CD4-positive, alpha-beta T cell (primary cell): ENCODE measurements around the gene GAP43. TPM values are rescaled to one million over a fixed set of nuclear protein-coding genes. Genes with fewer than 3 reads are reported as not detected.

Source experiments
- ATAC-seq: fragments of 200-7000 bp; cut with Tn5 transposase; one replicate; pipeline ENCODE4 v1.10.0; 2022; ENCODE audit warnings: mild to moderate bottlenecking; ENCODE audit not compliant: poor library complexity
- CTCF ChIA-PET: fragments of 350-600 bp; sonication (Branson Sonifier 250); formaldehyde crosslinking; loops from one replicate; lab custom pipeline; 2021; ENCODE audit warnings: antibody characterized with exemption, inconsistent platforms; lab: Charles Lee
- POLR2A ChIA-PET: fragments of 350-600 bp; sonication (Branson Sonifier 250); formaldehyde crosslinking; loops from one replicate; lab custom pipeline; 2021; ENCODE audit warnings: antibody characterized with exemption, inconsistent platforms; lab: Charles Lee
- DNase-seq, 14 experiments: peaks; one replicate each; pipeline ENCODE4 v3.0.0-alpha.2; 2013 to 2020; ENCODE audit warnings: mixed read lengths in 2 of 14
- H3K27ac ChIP-seq, 2 donors: one replicate each; pipeline versions ENCODE4 v1.5.1 to v1.7.0; 2013; ENCODE audit warnings: low read length in 2 of 2, low read depth in 1 of 2, mild to moderate bottlenecking in 1 of 2
- H3K27me3 ChIP-seq, 2 experiments: 1 replicate in 1 of 2; 2 replicates in 1 of 2; pipeline versions ENCODE4 v1.6.1 to v1.7.0; 2013; ENCODE audit warnings: low read length in 2 of 2, control low read depth in 1 of 2, mild to moderate bottlenecking in 1 of 2, moderate library complexity in 1 of 2; ENCODE audit not compliant: insufficient read depth in 2 of 2, control insufficient read depth in 1 of 2
- H3K36me3 ChIP-seq: one replicate; pipeline ENCODE4 v1.6.1; 2013; ENCODE audit warnings: low read length, control low read depth; ENCODE audit not compliant: insufficient read depth
- H3K4me1 ChIP-seq: one replicate; pipeline ENCODE4 v1.6.1; 2013; ENCODE audit warnings: low read length, control low read depth; ENCODE audit not compliant: insufficient read depth
- H3K4me3 ChIP-seq: one replicate; pipeline ENCODE4 v1.5.1; 2013; ENCODE audit warnings: mild to moderate bottlenecking, low read length, moderate library complexity
- H3K9me3 ChIP-seq, 2 experiments: 1 replicate in 1 of 2; 2 replicates in 1 of 2; pipeline versions ENCODE4 v1.6.1 to v1.7.0; 2013; ENCODE audit warnings: low read length in 2 of 2, mild to moderate bottlenecking in 2 of 2, control low read depth in 1 of 2, moderate library complexity in 1 of 2; ENCODE audit not compliant: control insufficient read depth in 1 of 2, insufficient read depth in 1 of 2
- H3K27ac Mint-ChIP-seq: one replicate; pipeline ENCODE4 v1.8.0; 2020; ENCODE audit warnings: mixed read lengths
- H3K27me3 Mint-ChIP-seq: one replicate; pipeline ENCODE4 v1.8.0; 2021; ENCODE audit warnings: mixed read lengths
- H3K36me3 Mint-ChIP-seq: one replicate; pipeline ENCODE4 v1.8.0; 2021; ENCODE audit warnings: low read depth, mixed read lengths
- H3K4me1 Mint-ChIP-seq: one replicate; pipeline ENCODE4 v1.8.0; 2021; ENCODE audit warnings: low read depth, mixed read lengths
- H3K4me3 Mint-ChIP-seq: one replicate; pipeline ENCODE4 v1.8.0; 2020; ENCODE audit warnings: mild to moderate bottlenecking, mixed read lengths
- H3K9me3 Mint-ChIP-seq: one replicate; pipeline ENCODE4 v1.8.0; 2020; ENCODE audit warnings: mixed read lengths
- CTCF ChIP-seq: fragments of 200-600 bp; IDR thresholded peaks from one replicate; pipeline ENCODE4 v1.8.0; 2022; ENCODE audit warnings: antibody characterized with exemption, mild to moderate bottlenecking
- intact Hi-C, 2 experiments: fragments of 100-400 bp; cut with DNase I in 1 of 2; cut with micrococcal nuclease in 1 of 2; formaldehyde crosslinking; loops; one replicate each; pipeline versions ENCODE4 v1.15.1 to v1.9.0; 2023 to 2025; cut with DNase I, micrococcal nuclease
- total RNA-seq, 174 experiments: library from RNA in 2 of 174; stranded (reverse) in 2 of 174; gene quantifications; one replicate each; pipeline ENCODE4 v1.2.3 and lab custom pipeline; 2021 to 2026

The GAP43 gene
- total RNA-seq, 2 experiments from 2014 or later = not detected

GRCh38 chr3:115691964-115692363 lies 68.7 kb downstream of the GAP43 start:
- DNase-seq (no peak), ATAC-seq (no peak)
- no peak for TF ChIP-seq CTCF
- Histone ChIP-seq H3K4me3 (no peak overlapping the region), H3K9me3 (no peaks in the 10 kb centered on the region), H3K4me1 (no peaks in the 10 kb centered on the region), H3K27ac (no peak overlapping the region), H3K36me3 (no peaks in the 10 kb centered on the region), H3K27me3 (no peaks in the 10 kb centered on the region)
- Mint-ChIP-seq H3K36me3 (no peaks in the 10 kb centered on the region), H3K4me3 (no peak overlapping the region), H3K4me1 (no peaks in the 10 kb centered on the region), H3K27ac (no peak overlapping the region), H3K27me3 (peaks cover 7% of the 10 kb centered on the region), H3K9me3 (no peaks in the 10 kb centered on the region)
- POLR2A ChIA-PET = no interaction called here
- CTCF ChIA-PET = no interaction called here
- intact Hi-C loops = loop anchor here (2.0 to 10.0 kb wide), 11 partner anchors 90 to 1307 kb away; no protein-coding TSS in a partner anchor

GRCh38 chr3:115692887-115693524 lies 69.7 kb downstream of the GAP43 start:
- peak; percentile 37 to 79 (median 49) for DNase-seq
- H3K36me3 ChIP-seq = no peaks in the 10 kb centered on the region
- H3K4me3 ChIP-seq = no peak overlapping the region
- H3K27ac ChIP-seq = no peak overlapping the region
- no peaks in the 10 kb centered on the region for H3K4me1 Mint-ChIP-seq
- no peaks in the 10 kb centered on the region for H3K9me3 ChIP-seq
- no peak overlapping the region for H3K27ac Mint-ChIP-seq
- H3K9me3 Mint-ChIP-seq = no peaks in the 10 kb centered on the region
- CTCF ChIA-PET = interaction anchor here (0.7 to 1.9 kb wide), 10 partner anchors 10 to 662 kb away, joined by 3 to 8 read pairs (median 3); no protein-coding TSS in a partner anchor
- no peaks in the 10 kb centered on the region for H3K27me3 ChIP-seq
- intact Hi-C loops = loop anchor here (1.0 to 10.0 kb wide), 13 partner anchors 89 to 1308 kb away; no protein-coding TSS in a partner anchor
- no peaks in the 10 kb centered on the region for H3K36me3 Mint-ChIP-seq
- H3K4me1 ChIP-seq = no peaks in the 10 kb centered on the region
- peak; percentile 85 for TF ChIP-seq CTCF
- peak; percentile 86 for ATAC-seq
- H3K27me3 Mint-ChIP-seq = peaks cover 7% of the 10 kb centered on the region
- POLR2A ChIA-PET = no interaction called here
- no peak overlapping the region for H3K4me3 Mint-ChIP-seq

GRCh38 chr3:115693868-115694267 lies 70.6 kb downstream of the GAP43 start:
- H3K4me3 Mint-ChIP-seq = no peak overlapping the region
- H3K4me1 Mint-ChIP-seq = no peaks in the 10 kb centered on the region
- no peak overlapping the region for H3K27ac Mint-ChIP-seq
- Histone ChIP-seq H3K36me3 (no peaks in the 10 kb centered on the region), H3K4me1 (no peaks in the 10 kb centered on the region), H3K27ac (no peak overlapping the region), H3K4me3 (no peak overlapping the region), H3K27me3 (no peaks in the 10 kb centered on the region), H3K9me3 (no peaks in the 10 kb centered on the region)
- DNase-seq (no peak), ATAC-seq (no peak)
- H3K9me3 Mint-ChIP-seq = no peaks in the 10 kb centered on the region
- H3K27me3 Mint-ChIP-seq = peaks cover 2% of the 10 kb centered on the region
- TF ChIP-seq CTCF = no peak
- ChIA-PET POLR2A (interaction anchor here (1.0 kb wide), 1 partner anchor 90 kb away, joined by 6 read pairs; no protein-coding TSS in a partner anchor), CTCF (interaction anchor here (1.2 to 1.9 kb wide), 2 partner anchors 10 to 90 kb away, joined by 3 to 8 read pairs; no protein-coding TSS in a partner anchor)
- intact Hi-C loops = loop anchor here (1.0 to 10.0 kb wide), 13 partner anchors 88 to 1309 kb away; no protein-coding TSS in a partner anchor
- no peaks in the 10 kb centered on the region for H3K36me3 Mint-ChIP-seq
